OCI-LY7 (cell line): ENCODE data around the gene CGRRF1. TPM values are rescaled to one million over a fixed set of nuclear protein-coding genes. Genes with fewer than 3 reads are reported as not detected.

Experiments
- Bru-seq: library from RNA; stranded (reverse); fragments of 400-500 nt; gene quantifications from one replicate; lab custom pipeline; 2021; lab: Mats Ljungman, UMichigan
- BruChase-seq, 2 experiments: library from RNA; stranded (reverse); fragments of 400-500 nt; gene quantifications; one replicate each; lab custom pipeline; 2021; lab: Mats Ljungman, UMichigan
- BruUV-seq: library from RNA; stranded (reverse); fragments of 400-500 nt; replicated peaks from 2 replicates; lab custom pipeline; 2021; lab: Mats Ljungman, UMichigan
- CTCF ChIA-PET: fragments of 300-600 bp; sonication (Branson Sonifier 250); formaldehyde crosslinking; loops from one replicate; lab custom pipeline; 2022; ENCODE audit warnings: antibody characterized with exemption; ENCODE audit not compliant: unreplicated experiment; lab: Charles Lee
- POLR2A ChIA-PET: fragments of 300-600 bp; sonication (Branson Sonifier 250); formaldehyde crosslinking; loops from one replicate; lab custom pipeline; 2022; ENCODE audit warnings: antibody characterized with exemption; lab: Charles Lee
- DNase-seq: peaks from one replicate; pipeline ENCODE4 v3.0.0-alpha.2; 2015; ENCODE audit warnings: low spot score
- H2AFZ ChIP-seq: fragments of 200-600 bp; sonication (generic), shearing (Covaris generic); 2 replicates; pipeline ENCODE4 v1.6.1; 2014; ENCODE audit warnings: mild to moderate bottlenecking, antibody characterized with exemption, low read length, moderate library complexity
- H3K27ac ChIP-seq: fragments of 200-600 bp; sonication (generic); 2 replicates; pipeline ENCODE4 v1.5.1; 2014; ENCODE audit warnings: mixed run types, low read depth, mild to moderate bottlenecking, moderate library complexity, low read length, inconsistent platforms; ENCODE audit not compliant: poor library complexity, severe bottlenecking
- H3K36me3 ChIP-seq: fragments of 200-600 bp; sonication (generic); 2 replicates; pipeline ENCODE4 v1.6.1; 2014; ENCODE audit warnings: mild to moderate bottlenecking, antibody characterized with exemption, low read length, moderate library complexity, mixed read lengths; ENCODE audit not compliant: insufficient read depth
- H3K4me1 ChIP-seq: fragments of 200-600 bp; sonication (generic); 2 replicates; pipeline ENCODE4 v1.5.1; 2014; ENCODE audit warnings: mild to moderate bottlenecking, low read length; ENCODE audit not compliant: insufficient read depth, poor library complexity, severe bottlenecking
- H3K4me2 ChIP-seq: fragments of 200-600 bp; sonication (generic); 2 replicates; pipeline ENCODE4 v1.6.1; 2014; ENCODE audit warnings: mild to moderate bottlenecking, low read length
- H3K4me3 ChIP-seq: fragments of 200-600 bp; sonication (generic); 2 replicates; pipeline ENCODE4 v1.5.1; 2014; ENCODE audit warnings: mild to moderate bottlenecking, low read depth, low read length; ENCODE audit not compliant: poor library complexity, severe bottlenecking
- H3K79me2 ChIP-seq: fragments of 200-600 bp; sonication (generic); 2 replicates; pipeline ENCODE4 v1.6.1; 2016; ENCODE audit warnings: low read depth, mild to moderate bottlenecking, low read length, moderate library complexity, mixed read lengths; ENCODE audit not compliant: insufficient read depth
- H3K9me2 ChIP-seq: fragments of 200-600 bp; sonication (generic); 2 replicates; pipeline ENCODE4 v1.6.1; 2016; ENCODE audit warnings: mild to moderate bottlenecking, low read length, mixed read lengths; ENCODE audit not compliant: insufficient read depth
- H3K9me3 ChIP-seq: fragments of 200-600 bp; sonication (generic); 2 replicates; pipeline ENCODE4 v1.6.1; 2014; ENCODE audit warnings: mild to moderate bottlenecking, mixed run types, low read length, mixed read lengths
- H4K20me1 ChIP-seq: fragments of 200-600 bp; sonication (generic); 2 replicates; pipeline ENCODE4 v1.6.1; 2014; ENCODE audit warnings: mild to moderate bottlenecking, antibody characterized with exemption, low read length, moderate library complexity, mixed read lengths; ENCODE audit not compliant: insufficient read depth
- CTCF ChIP-seq: fragments of 200-600 bp; sonication (generic); conservative IDR thresholded peaks from 2 replicates; pipeline ENCODE4 v1.5.1; 2014; ENCODE audit warnings: mild to moderate bottlenecking, antibody characterized with exemption, low read length, moderate library complexity, mixed read lengths
- EZH2phosphoT487 ChIP-seq: fragments of 200-600 bp; sonication (generic); IDR thresholded peaks from 2 replicates; pipeline ENCODE4 v1.6.1; 2018; ENCODE audit warnings: low read depth, borderline replicate concordance, mild to moderate bottlenecking, mixed run types, antibody characterized with exemption, low read length, moderate library complexity, mixed read lengths
- intact Hi-C: fragments of 100-400 bp; cut with micrococcal nuclease; formaldehyde crosslinking; loops from one replicate; pipeline ENCODE4 v1.10.0; 2022; ENCODE audit not compliant: unreplicated experiment
- long read RNA-seq: library from polyadenylated mRNA; stranded (forward); transcript quantifications from one replicate; pipeline ENCODE4 v2.0.0, GENCODE V29; 2022
- total RNA-seq, 2 experiments: library from RNA; depleted of rRNA in 1 of 2; stranded (reverse); fragments of >200 nt in 1 of 2; shearing (Covaris generic) in 1 of 2; gene quantifications; 2 replicates each; pipeline ENCODE4 v1.2.3, GENCODE V29; 2014 to 2022

Gene CGRRF1, protein sequence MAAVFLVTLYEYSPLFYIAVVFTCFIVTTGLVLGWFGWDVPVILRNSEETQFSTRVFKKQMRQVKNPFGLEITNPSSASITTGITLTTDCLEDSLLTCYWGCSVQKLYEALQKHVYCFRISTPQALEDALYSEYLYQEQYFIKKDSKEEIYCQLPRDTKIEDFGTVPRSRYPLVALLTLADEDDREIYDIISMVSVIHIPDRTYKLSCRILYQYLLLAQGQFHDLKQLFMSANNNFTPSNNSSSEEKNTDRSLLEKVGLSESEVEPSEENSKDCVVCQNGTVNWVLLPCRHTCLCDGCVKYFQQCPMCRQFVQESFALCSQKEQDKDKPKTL
- total RNA-seq (2014; rRNA removed; shearing (Covaris generic)) (8.4 and 10.0 TPM in 2 replicates), total RNA-seq (2022) (11.8 and 13.4 TPM in 2 replicates), Bru-seq, nascent RNA (percentile 68 among the genes with signal in this experiment), BruChase-seq, experiment 1, labeled RNA remaining after a 6-hour chase (percentile 51 among the genes with signal in this experiment), BruChase-seq, experiment 2, labeled RNA remaining after a 2-hour chase (percentile 56 among the genes with signal in this experiment)
- long read RNA-seq, transcript CGRRF1-201 (6 exons, 2,057 nt), result major isoform, 15 of 23 reads
- long read RNA-seq, partial matches to known transcripts, result 0 of 23 reads
- long read RNA-seq, other reads (novel, unspliced or antisense), result 7 of 23 reads

DNA sequence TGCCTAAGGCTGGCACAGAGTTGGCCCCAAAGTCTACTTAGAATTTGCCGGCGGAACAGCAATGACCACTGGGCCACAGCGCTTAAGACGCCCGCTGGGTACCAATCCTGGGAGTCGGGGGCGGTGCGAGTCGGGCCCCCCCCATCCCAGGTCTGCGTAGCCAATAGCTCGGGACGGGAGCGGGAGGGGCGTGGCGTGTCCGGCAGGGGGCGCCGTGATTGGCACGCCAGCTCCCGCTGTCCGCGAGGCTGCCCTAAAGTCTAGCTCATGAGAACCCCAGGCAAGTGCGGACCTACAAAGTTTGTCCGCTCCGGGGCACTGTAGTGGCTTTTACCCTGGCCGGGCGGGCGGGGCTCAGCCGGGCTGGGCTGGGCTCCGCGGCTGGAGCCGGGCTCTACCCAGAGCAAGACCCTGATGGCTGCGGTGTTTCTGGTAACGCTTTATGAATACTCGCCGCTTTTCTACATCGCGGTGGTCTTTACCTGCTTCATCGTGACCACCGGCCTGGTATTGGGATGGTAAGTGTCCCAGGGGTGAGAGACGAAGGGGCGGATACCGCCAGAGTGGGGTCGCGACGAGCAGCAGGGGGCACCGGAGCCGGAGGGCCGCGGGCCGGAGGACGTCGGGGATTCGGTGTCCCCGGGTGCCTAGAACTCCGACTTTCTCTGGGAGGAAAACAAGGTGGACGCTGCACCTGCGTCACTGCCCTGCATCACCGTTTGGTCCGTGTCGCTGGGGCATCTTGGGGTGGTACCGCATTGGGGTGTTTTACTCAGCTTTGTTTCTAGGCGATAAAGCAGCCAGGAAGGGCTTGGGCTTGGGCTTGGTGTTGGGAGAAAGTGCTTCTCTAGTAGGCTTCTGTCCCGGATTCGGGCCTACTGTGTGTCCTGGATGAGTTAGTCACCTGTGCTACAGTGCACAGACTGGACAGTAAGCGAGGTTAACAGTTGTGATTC, at the start of gene CGRRF1:
CGRRF1 (plus strand) TSS at position 361 of the 956 bp plus-strand sequence; CDS start at position 415, 54 bp downstream.
- Histone ChIP-seq H3K4me3 (peak within 1 kb of the TSS; percentile 85), H3K4me1 (peaks cover 18% of the 10 kb centered on the region), H3K27ac (no peak within 1 kb of the TSS), H2AFZ (peak within 1 kb of the TSS; percentile 85), H3K9me2 (no peaks in the 10 kb centered on the region), H3K9me3 (0 out of 2 replicates have a peak, but pooled peaks cover 5% of the 10 kb centered on the region), H3K36me3 (peaks cover 9% of the 10 kb centered on the region), H3K4me2 (peak within 1 kb of the TSS; percentile 98), H3K79me2 (peaks cover 17% of the 10 kb centered on the region), H4K20me1 (0 out of 2 replicates have a peak, but pooled peaks cover 5% of the 10 kb centered on the region)
- peak; percentile 97 for DNase-seq
- BruUV-seq, result no TSS peak
- ChIA-PET POLR2A (interaction anchor here (0.6 to 5.8 kb wide), 15 partner anchors 8 to 220 kb away, joined by 3 to 75 read pairs (median 5); partner anchors contain the start of gene GMFB), CTCF (interaction anchor here (0.6 to 1.3 kb wide), 3 partner anchors 22 to 29 kb away, joined by 3 read pairs; no protein-coding TSS in a partner anchor)
- no peak for TF ChIP-seq EZH2phosphoT487
- TF ChIP-seq CTCF, result peak; percentile 66
- intact Hi-C loops, result loop anchor here (2.0 kb wide), 1 partner anchor 57 kb away; the partner anchor contains the start of gene SAMD4A

DNA sequence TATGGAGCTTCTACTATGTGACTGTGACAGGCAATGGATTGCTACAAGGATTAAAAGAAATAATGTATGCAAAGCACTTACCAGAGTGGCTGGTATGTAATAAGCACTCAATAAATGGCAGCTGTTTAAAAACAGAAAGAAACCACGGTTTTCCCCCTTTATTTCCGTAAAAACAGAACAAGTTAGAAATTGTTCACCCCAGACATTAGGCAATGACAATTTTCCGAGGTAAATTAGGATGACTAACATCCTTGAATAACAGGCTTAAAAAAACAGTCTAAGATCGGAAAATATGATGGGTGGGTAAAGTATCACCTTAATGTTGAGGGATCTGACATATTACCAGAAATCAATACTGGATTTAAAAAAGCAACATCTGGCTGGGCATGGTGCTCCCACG, 47.7 kb upstream of the CGRRF1 start:
- Histone ChIP-seq H3K4me3 (no peak overlapping the region), H3K79me2 (no peaks in the 10 kb centered on the region), H3K9me3 (peaks cover 8% of the 10 kb centered on the region; the same call in 1 of the 2 replicates), H3K36me3 (no peaks in the 10 kb centered on the region), H3K27ac (no peak overlapping the region), H3K4me2 (no peak overlapping the region), H3K4me1 (no peaks in the 10 kb centered on the region), H4K20me1 (no peaks in the 10 kb centered on the region), H3K9me2 (no peaks in the 10 kb centered on the region), H2AFZ (no peak overlapping the region)
- intact Hi-C loops, result no loop called here
- BruUV-seq, result no TSS peak
- ChIA-PET POLR2A (interaction anchor here (1.0 to 1.5 kb wide), 3 partner anchors 12 to 23 kb away, joined by 3 to 5 read pairs (median 4); no protein-coding TSS in a partner anchor), CTCF (no interaction called here)
- no peak for DNase-seq
- no peak for TF ChIP-seq CTCF
- TF ChIP-seq EZH2phosphoT487, result no peak
